ENCODE data around the gene AFF1.
A peak's percentile ranks its signal among the peaks of the same experiment; 100 is the strongest.
"Not testable (repeated sequence)": the region's sequence is repeated elsewhere in the genome, so short reads cannot be mapped to it uniquely, and the experiment has no call there.

The AFF1 gene

DNA sequence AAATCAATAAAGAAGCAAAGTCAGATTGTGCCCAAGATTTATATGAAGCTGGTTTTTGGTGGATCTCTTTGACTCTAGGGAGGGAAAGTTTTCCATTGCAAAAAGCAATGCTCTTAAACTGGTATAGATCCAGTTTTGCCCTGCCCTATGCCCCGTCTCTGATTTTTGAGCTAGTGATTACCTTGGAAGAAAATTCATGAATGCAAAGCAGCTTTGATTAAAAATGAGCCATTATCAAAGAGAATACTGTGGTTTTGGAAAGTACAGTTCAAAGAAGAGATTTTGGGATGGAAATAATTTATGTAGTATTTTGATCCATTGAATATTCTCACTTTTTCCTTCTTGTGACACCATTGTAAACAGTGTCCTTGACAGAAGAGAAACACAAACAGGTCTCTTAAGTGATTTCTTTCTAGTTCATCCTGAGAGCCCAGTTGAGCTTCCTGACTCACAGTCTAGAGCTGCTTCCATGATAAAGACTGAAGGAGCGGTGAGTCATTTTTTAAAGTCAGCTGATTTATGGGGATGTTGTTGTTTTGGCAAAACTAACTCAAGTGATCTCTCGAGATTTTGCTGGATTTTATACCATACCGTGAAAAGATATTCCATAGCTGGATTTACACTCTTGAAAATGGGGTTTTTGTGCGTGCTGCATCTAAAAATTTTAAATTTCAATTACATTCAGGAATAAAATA lies 76.7 kb downstream of the AFF1 start:
- H3K4me3 ChIP-seq (ENCODE audit: control insufficient read depth, low read depth, low read length) = no peak overlapping the region
- DNase-seq (ENCODE audit: low read depth) = peak; percentile 93
- TF ChIP-seq, protein P1, sequence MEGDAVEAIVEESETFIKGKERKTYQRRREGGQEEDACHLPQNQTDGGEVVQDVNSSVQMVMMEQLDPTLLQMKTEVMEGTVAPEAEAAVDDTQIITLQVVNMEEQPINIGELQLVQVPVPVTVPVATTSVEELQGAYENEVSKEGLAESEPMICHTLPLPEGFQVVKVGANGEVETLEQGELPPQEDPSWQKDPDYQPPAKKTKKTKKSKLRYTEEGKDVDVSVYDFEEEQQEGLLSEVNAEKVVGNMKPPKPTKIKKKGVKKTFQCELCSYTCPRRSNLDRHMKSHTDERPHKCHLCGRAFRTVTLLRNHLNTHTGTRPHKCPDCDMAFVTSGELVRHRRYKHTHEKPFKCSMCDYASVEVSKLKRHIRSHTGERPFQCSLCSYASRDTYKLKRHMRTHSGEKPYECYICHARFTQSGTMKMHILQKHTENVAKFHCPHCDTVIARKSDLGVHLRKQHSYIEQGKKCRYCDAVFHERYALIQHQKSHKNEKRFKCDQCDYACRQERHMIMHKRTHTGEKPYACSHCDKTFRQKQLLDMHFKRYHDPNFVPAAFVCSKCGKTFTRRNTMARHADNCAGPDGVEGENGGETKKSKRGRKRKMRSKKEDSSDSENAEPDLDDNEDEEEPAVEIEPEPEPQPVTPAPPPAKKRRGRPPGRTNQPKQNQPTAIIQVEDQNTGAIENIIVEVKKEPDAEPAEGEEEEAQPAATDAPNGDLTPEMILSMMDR (conservative IDR thresholded peaks at IDR 0.05; ENCODE audit: control insufficient read depth, insufficient read depth, low read depth, low read length) = no peak

DNA sequence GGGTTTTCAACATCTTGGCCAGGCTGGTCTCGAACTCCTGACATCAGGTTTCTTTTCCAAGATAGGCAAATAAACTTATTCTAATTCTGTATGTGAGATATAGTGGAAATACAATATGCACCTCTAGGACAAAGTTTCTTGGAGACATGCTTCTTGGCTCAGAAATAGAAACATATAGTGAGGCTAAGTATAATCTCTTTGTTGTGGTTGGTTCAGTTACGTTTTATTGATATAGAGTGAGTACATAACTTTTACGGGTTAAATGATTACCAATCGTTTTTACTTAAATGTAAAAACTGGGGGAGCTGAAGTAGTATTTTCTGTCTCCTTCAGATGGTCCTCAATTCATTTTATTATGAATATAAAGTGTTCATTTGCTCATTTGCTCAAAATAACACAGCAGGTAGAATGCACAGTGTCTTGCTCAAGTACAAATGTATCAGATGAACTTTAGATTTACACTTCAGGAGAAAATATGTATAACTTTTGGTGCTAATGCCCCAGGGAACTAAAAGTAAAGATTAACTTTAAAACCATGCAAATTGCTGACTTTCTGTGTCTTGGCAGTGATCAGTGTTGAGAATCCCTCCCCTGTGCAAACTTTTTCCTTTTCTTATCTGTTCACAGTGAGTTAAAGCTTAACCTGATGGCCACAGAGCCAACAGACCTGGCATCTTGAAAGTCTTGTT lies 77.6 kb downstream of the AFF1 start:
- TF ChIP-seq, protein P1 (conservative IDR thresholded peaks at IDR 0.05; ENCODE audit: control insufficient read depth, insufficient read depth, low read depth, low read length) = no peak
- no peak for DNase-seq (ENCODE audit: low read depth)
- H3K4me3 ChIP-seq (ENCODE audit: control insufficient read depth, low read depth, low read length) = no peak overlapping the region

DNA sequence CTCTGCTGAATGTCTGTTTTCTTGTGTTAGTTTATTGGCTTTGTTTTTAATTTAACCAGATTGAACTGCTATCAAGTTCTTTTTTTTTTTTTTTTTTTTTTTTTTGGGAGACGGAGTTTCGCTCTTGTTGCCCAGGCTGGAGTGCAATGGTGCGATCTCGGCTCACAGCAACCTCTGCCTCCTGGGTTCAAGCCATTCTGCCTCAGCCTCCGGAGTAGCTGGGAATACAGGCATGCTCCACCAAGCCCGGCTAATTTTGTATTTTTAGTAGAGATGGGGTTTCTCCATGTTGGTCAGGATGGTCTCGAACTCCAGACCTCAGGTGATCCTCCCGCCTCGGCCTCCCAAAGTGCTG lies 78.1 kb downstream of the AFF1 start:
- not testable (repeated sequence) for DNase-seq (ENCODE audit: low read depth); H3K4me3 ChIP-seq (ENCODE audit: control insufficient read depth, low read depth, low read length)

DNA sequence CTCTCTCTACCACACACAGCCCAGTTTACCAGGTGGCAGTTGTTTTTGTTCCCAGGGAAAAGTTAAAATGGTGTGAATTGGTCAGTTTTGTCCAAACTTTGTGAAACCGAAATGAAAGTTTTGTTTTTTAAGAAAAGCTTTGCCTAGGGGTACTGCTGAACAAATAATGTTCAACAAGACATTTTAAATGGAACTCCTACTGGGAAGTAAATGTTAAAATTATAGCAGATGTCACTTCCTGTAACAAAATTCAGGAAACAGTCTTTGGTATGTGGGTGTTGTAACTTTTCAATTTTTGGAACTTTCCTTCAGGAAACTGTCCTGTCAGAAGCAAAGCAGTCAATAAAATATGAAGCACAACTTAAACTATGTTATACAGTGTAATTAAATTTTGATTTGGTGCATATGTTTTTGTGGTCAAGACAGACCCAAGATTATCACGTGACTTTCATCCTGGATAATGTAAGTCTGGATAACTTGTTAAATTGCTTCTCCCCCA lies 79.5 kb downstream of the AFF1 start:
- no peak for DNase-seq (ENCODE audit: low read depth)
- no peak overlapping the region for H3K4me3 ChIP-seq (ENCODE audit: control insufficient read depth, low read depth, low read length)
- TF ChIP-seq, protein P1 (conservative IDR thresholded peaks at IDR 0.05; ENCODE audit: control insufficient read depth, insufficient read depth, low read depth, low read length) = no peak

DNA sequence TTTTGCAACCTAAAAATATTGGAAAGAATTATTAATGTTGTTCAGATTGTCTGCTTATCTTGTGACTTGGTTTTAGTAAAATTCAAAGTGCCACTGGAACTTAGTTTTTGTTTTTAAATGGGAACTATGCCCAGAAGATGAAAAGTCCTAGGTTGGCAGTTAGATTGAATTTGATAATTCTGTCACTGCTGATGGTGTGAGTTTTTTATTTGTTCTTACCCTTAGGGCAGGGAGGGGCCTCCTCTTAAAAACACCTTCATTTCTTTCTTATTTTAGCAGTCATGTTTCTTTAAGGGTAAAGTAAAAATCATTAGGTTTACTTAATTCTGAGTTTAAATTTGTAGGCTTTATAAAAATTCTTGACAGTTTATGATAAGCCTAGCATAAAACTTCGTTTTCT lies 80.6 kb downstream of the AFF1 start:
- no peak for DNase-seq (ENCODE audit: low read depth)
- TF ChIP-seq, protein P1 (conservative IDR thresholded peaks at IDR 0.05; ENCODE audit: control insufficient read depth, insufficient read depth, low read depth, low read length) = no peak

DNA sequence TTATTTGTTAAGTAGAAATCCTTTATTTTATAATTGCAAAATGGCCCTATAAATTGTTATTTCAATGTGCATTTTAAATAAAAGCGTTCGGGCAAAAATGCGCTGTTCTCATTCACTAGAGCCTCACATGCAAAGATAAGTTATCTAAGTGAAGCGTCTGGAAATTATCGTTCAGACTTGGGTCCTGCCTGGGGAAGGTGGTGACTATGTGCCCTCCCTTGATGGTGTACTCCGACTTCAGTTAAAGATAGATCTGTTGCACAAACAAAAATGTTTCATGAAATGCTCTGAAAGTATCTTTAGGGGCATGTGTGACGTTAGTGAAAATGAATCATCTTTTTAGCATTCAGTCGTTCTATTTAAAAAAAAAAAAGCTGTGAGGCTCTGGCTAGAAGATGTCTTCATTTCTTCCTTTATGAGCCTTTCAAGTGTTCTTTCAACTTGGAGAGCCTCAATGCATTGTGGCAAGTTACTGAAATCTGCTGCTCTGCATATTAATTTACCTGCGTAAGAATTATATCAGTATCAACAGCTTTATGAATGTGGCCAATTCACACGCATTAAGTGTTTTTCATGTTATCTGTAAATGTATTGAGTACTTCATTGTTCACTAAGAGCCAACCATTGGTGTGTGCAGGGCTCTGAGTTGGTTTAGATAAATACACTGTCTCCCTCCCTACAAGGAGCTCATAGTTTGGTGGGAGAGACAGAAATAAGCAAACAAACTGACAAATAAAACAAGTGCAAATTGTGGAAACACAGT lies 83.0 kb downstream of the AFF1 start:
- TF ChIP-seq, protein P1 (conservative IDR thresholded peaks at IDR 0.05; ENCODE audit: control insufficient read depth, insufficient read depth, low read depth, low read length) = no peak
- DNase-seq (ENCODE audit: low read depth) = peak; percentile 74
- H3K4me3 ChIP-seq (ENCODE audit: control insufficient read depth, low read depth, low read length) = no peak overlapping the region

More for the DNA sequence above, 80.6 kb downstream of the AFF1 start:
- no peak overlapping the region for H3K4me3 ChIP-seq (ENCODE audit: control insufficient read depth, low read depth, low read length)

DNA sequence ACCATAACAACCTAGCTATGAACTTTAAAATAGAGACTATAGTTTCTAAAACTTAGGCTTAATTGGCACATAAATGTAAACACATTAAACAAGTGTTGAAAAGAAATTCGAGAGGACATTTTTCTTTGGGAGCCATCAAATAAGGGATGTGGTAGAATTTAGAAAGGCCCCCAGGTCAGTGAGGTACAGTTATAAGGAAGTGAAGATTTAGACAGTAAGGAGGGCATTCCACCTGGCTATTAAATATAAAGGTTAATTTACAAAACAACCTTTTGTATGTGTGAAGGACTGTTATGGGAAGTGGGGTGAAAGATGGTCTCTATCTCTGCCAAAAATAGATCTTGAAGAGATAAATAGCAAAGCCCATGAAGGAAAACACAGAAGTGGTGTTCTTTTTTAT lies 83.9 kb downstream of the AFF1 start:
- H3K4me3 ChIP-seq (ENCODE audit: control insufficient read depth, low read depth, low read length) = no peak overlapping the region
- no peak for DNase-seq (ENCODE audit: low read depth)
- TF ChIP-seq, protein P1 (conservative IDR thresholded peaks at IDR 0.05; ENCODE audit: control insufficient read depth, insufficient read depth, low read depth, low read length) = no peak
